Measurements from ENCODE around the gene VSIG8.

- TF ChIP-seq CTCF (IDR thresholded peaks at IDR 0.05) (no peak), POLR2AphosphoS5 (IDR thresholded peaks at IDR 0.05) (peak in 1 of 2 donors; percentile 17), EP300 (IDR thresholded peaks at IDR 0.05) (no peak), POLR2A (IDR thresholded peaks at IDR 0.05) (no peak)
These were observed 33.5 kb upstream of the VSIG8 start for GRCh38 chr1:159895836-159896545.

Data from upper lobe of left lung (tissue), 4 donors.